Transverse colon (tissue), 3 donors: Measurements from ENCODE around the gene USPL1.

Source experiments
- CTCF ChIP-seq, 5 experiments: fragments of 200-600 bp in 3 of 5; fragments of 450-650 bp in 2 of 5; sonication (generic) in 3 of 5; IDR thresholded peaks; 1 replicate in 2 of 5; 2 replicates in 3 of 5; pipeline ENCODE4 v1.5.1; 2016 to 2017; ENCODE audit warnings: antibody characterized with exemption in 5 of 5, inconsistent platforms in 3 of 5, mild to moderate bottlenecking in 2 of 5, moderate library complexity in 1 of 5
- EP300 ChIP-seq: sonication (generic); formaldehyde crosslinking; IDR thresholded peaks from one replicate; pipeline ENCODE4 v1.6.1; 2017; ENCODE audit warnings: antibody characterized with exemption, low read depth
- POLR2A ChIP-seq: fragments of 450-650 bp; IDR thresholded peaks from one replicate; pipeline ENCODE4 v1.6.1; 2016; ENCODE audit warnings: antibody characterized with exemption, mild to moderate bottlenecking, moderate library complexity

GRCh38 chr13:30593001-30593400 is 24.7 kb upstream of the USPL1 start:
- TF ChIP-seq CTCF (IDR thresholded peaks at IDR 0.05) (no peak), EP300 (no peak), POLR2A (no peak)
